ENCODE measurements around the gene TFF1. TPM values are rescaled to one million over a fixed set of nuclear protein-coding genes. Genes with fewer than 3 reads are reported as not detected.

Gene TFF1
- total RNA-seq, 1 donor: not detected

- no peak overlapping the region for H3K4me3 ChIP-seq (ENCODE audit: low read depth, low read length)
- no peak for TF ChIP-seq CTCF (IDR thresholded peaks at IDR 0.05; ENCODE audit: insufficient read depth, low read depth, low read length)
- no peak for DNase-seq (ENCODE audit: low read depth)
Observed at GRCh38 chr21:42321845-42322244, 44.5 kb downstream of the TFF1 start.

GRCh38 chr21:42321231-42321630 is 45.1 kb downstream of the TFF1 start:
- no peak for TF ChIP-seq CTCF (IDR thresholded peaks at IDR 0.05; ENCODE audit: insufficient read depth, low read depth, low read length)
- DNase-seq (ENCODE audit: low read depth): no peak
- no peak overlapping the region for H3K4me3 ChIP-seq (ENCODE audit: low read depth, low read length)

- no peak for DNase-seq (ENCODE audit: low read depth)
- no peak overlapping the region for H3K4me3 ChIP-seq (ENCODE audit: low read depth, low read length)
- TF ChIP-seq CTCF (IDR thresholded peaks at IDR 0.05; ENCODE audit: insufficient read depth, low read depth, low read length): no peak
Observed at GRCh38 chr21:42320791-42321190, 45.5 kb downstream of the TFF1 start.

- no peak overlapping the region for H3K4me3 ChIP-seq (ENCODE audit: low read depth, low read length)
- no peak for TF ChIP-seq CTCF (IDR thresholded peaks at IDR 0.05; ENCODE audit: insufficient read depth, low read depth, low read length)
- no peak for DNase-seq (ENCODE audit: low read depth)
Observed at GRCh38 chr21:42319851-42320572, 46.3 kb downstream of the TFF1 start.

GRCh38 chr21:42319376-42319775 is 47.0 kb downstream of the TFF1 start:
- H3K4me3 ChIP-seq (ENCODE audit: low read depth, low read length): no peak overlapping the region
- no peak for TF ChIP-seq CTCF (IDR thresholded peaks at IDR 0.05; ENCODE audit: insufficient read depth, low read depth, low read length)
- DNase-seq (ENCODE audit: low read depth): no peak

GRCh38 chr21:42317826-42318746 is 48.2 kb downstream of the TFF1 start:
- H3K4me3 ChIP-seq (ENCODE audit: low read depth, low read length): no peak overlapping the region
- TF ChIP-seq CTCF (IDR thresholded peaks at IDR 0.05; ENCODE audit: insufficient read depth, low read depth, low read length): no peak
- no peak for DNase-seq (ENCODE audit: low read depth)

Data from fibroblast of villous mesenchyme (primary cell).